Inferior parietal cortex (tissue), 1 donor: Measurements from ENCODE around the gene DPH7.
A peak's percentile ranks its signal among the peaks of the same experiment; 100 is the strongest.
"Not testable (repeated sequence)": the region's sequence is repeated elsewhere in the genome, so short reads cannot be mapped to it uniquely, and the experiment has no call there.

Source experiments
- DNase-seq: peaks from one replicate; pipeline ENCODE4 v3.0.0-alpha.2; 2016; ENCODE audit errors: extremely low spot score

Gene DPH7

DNA sequence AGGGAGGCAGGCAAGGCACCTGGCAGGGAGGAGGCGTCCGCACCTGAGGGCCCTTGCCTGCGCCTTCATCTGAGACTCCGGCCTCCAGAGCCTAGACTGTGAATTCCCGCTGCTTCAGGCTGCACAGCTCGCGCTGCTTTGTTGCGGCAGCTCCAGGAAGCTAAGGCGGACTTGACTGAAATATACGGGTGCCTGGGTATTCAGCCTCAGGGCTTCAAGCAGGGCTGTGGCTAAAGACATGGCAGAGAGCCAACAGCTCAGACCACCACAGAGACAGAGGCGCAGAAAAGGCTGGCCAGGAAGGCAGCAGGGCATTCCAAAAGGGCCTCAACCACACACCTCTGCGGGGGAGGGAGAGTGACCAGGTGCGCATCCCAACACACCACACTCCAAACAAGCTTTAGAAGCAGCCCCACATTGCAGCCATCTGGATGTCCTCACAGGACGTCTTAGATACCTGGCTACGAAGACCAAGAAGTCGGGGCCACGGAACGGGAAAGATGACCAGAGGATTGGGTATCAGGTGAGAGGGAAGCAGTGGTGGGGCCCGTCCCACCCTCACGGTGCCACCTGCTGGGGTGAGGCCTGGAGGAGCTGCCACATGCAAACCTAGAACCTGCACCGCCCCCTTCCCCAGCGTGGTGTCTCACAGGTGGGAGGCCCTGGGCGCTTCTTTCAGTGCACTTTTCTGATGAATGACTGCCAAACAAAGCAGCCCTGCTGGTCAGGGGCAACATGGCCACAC, 1.7 kb upstream of the DPH7 start:
- DNase-seq = no peak

GRCh38 chr9:137579259-137579604, 507 bp upstream of the DPH7 start:
- no peak for DNase-seq

DNA sequence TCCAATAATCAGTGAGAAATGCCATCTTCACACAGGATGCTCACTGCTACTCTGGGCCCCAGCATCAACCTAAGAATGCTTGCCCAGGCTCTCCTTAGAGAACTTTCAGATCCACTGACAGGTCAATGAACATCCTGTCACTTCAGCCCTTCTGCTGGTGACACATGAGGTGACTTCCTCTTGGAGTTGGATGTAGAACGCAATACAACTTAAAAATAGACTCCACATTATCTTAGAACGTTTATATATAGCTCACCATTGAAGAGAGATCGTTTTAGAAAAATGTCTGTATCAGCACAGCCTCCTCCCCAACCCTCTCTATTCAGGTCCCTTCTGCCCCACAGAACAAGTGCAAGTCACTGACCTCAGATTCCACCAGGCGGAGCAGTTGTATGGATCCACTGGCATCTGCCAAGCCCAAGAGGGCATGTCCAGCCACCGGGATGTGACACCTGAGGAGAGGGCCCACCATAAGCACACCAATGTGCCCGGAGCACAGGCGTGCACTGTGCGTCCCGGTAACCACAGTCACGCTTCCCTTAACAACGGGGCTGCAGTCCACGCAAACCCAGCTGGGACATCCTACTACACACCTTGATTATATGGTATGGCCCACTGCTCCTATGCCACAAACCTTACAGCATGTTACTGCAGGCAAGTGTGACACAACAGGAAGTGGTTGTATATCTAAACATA, 2.9 kb downstream of the DPH7 start:
- no peak for DNase-seq

- peak; percentile 24 for DNase-seq
Measured at GRCh38 chr9:137575364-137575715, 3.4 kb downstream of the DPH7 start.

- DNase-seq = no peak
Measured at GRCh38 chr9:137574192-137574591, 4.5 kb downstream of the DPH7 start.

DNA sequence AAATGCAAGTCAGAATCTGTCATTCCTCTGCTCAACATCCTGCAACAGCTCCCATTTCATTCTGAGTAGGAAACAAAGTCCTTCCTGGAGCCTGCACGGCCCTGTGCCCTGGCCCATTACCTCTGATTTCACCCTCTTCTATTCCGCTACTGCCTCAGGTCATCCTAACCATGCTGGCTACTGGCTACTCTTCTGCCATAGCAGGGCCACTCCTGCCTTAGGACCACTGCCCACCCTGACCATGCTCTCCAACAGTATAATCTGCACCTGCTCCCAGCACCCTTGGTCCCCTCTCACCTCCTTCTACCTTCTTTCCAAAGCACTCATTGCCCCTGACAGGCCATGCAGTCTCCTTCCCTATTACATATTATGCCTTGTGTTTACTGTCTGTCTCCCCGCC, 8.2 kb downstream of the DPH7 start:
- no peak for DNase-seq

DNA sequence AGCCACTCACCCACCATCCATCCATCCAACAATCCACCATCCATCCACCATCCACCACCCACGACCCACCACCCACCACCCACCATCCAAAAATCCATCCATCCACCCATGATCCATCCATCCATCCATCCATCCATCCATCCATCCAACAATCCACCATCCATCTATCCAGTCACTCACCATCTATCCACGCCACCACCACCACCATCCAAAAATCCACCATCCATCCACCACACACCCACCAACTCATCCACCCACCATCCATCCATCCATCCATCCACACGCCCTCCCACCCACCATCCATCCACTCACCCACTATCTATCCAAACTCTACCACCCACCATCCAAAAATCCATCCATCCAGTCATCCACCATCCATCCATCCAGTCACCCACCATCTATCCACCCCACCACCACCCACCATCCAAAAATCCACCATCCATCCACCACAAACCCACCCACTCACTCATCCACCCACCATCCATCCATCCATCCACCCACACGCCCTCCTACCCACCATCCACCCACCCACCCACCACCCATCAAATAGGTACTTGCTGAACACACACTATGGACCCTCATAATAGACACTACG, 9.0 kb downstream of the DPH7 start:
- no peak for DNase-seq

DNA sequence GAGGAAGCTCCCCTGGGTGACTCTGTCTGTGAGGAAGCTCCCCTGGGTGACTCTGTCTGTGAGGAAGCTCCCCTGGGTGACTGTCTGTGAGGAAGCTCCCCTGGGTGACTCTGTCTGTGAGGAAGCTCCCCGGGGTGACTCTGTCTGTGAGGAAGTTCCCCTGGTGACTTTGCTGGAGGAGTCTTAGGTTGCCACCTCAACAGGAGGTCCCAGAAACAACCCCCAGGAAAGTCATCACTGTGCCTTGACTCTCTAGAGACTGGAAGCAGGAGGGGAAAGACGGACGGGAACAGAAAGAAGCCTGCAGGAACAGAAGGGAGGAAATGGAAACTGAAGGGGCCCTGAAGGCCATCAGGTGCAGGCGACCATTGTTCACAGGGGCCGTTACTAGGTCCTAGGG, 10.3 kb downstream of the DPH7 start:
- DNase-seq = not testable (repeated sequence)

GRCh38 chr9:137564817-137565411, 13.8 kb downstream of the DPH7 start:
- no peak for DNase-seq

- DNase-seq = no peak
Measured at GRCh38 chr9:137564134-137564533, 14.6 kb downstream of the DPH7 start.

GRCh38 chr9:137558127-137558526, 20.6 kb downstream of the DPH7 start:
- no peak for DNase-seq

DNA sequence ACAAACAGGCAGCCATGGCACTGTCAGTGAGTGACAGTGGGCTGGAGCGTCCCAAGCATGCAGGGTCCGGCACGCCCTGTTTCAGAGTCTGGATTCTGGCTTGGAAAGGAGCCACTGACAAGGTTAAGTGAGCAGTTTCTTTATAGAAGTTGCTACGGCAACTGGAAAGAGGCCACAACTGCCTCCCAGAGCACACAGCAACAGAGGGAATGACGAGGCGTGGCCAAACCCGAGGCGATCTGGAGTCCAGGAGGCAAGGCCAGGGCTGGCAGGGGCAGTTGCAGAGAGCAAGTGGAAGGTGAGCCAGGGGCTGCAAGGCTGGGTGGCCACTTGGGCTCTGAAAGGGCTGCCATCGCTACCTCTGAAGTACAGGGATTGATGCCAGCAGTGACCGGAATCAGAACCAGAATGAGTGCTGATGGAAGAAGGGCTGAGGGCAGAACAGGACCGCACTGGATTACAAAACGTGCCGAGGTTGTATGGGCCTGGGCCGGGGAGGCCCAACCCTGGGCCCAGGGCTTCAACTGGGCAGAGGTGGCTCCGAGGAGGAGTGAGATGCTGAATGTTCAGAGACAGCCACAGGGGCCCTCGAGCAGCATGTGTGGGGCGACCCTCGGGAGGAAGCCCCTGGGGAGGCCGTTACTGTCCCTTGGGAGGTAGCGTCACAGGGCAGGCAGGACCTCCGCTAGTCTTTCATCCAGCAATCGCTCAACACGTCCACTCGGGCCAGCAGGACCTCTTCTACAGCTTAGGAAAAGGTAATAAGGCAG, 22.5 kb downstream of the DPH7 start:
- DNase-seq = no peak

DNA sequence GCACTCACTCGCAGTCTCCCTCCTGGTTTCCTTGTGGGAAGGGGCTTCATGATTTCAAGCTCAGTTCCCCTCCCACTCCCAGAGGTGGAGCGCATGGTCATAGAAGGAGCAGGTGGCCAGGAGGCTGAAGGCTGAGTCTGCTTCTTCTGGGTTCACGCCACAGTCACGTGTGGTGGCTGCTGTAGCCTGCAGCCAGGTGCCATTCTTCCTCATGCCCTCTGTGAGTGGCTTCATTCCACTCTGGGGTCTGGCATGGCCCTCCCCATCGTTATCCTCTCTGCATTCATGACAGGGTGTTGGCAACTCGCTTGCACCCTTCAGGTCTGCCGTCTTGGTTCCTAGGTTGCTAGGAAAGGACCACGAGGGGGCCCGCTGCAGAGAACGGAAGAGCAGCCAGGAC, 23.5 kb downstream of the DPH7 start:
- no peak for DNase-seq

GRCh38 chr9:137554349-137554748, 24.4 kb downstream of the DPH7 start:
- no peak for DNase-seq

DNA sequence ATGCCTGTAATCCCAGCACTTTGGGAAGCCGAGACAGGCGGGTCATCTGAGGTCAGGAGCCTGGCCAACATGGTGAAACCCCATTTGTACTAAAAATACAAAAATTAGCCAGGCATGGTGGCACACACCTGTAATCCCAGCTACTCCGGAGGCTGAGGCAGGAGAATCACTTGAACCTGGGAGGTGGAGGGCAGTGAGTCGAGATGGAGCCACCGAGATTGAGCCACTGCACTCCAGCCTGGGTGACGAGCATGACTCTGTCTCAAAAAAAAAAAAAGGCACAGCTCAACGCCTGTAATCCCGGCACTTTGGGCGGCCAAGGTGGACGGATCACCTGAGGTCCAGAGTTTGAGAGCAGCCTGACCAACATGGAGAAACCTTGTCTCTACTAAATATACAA, 25.1 kb downstream of the DPH7 start:
- not testable (repeated sequence) for DNase-seq

DNA sequence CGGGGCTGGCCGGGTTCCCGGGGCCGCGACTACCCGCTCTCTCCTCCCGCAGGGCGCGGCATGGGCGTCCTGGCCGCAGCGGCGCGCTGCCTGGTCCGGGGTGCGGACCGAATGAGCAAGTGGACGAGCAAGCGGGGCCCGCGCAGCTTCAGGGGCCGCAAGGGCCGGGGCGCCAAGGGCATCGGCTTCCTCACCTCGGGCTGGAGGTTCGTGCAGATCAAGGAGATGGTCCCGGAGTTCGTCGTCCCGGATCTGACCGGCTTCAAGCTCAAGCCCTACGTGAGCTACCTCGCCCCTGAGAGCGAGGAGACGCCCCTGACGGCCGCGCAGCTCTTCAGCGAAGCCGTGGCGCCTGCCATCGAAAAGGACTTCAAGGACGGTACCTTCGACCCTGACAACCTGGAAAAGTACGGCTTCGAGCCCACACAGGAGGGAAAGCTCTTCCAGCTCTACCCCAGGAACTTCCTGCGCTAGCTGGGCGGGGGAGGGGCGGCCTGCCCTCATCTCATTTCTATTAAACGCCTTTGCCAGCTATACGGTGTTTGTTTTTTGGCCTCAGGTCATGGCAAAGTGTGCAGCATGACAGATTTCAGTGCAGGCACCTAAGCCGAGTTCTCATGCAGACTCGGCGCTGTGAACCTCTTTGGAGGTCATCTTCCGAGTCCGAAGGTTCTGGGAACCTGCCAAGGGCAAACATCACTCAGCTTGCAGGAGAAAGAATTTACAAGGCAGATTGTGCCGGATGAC, 26.5 kb downstream of the DPH7 start:
- no peak for DNase-seq

DNA sequence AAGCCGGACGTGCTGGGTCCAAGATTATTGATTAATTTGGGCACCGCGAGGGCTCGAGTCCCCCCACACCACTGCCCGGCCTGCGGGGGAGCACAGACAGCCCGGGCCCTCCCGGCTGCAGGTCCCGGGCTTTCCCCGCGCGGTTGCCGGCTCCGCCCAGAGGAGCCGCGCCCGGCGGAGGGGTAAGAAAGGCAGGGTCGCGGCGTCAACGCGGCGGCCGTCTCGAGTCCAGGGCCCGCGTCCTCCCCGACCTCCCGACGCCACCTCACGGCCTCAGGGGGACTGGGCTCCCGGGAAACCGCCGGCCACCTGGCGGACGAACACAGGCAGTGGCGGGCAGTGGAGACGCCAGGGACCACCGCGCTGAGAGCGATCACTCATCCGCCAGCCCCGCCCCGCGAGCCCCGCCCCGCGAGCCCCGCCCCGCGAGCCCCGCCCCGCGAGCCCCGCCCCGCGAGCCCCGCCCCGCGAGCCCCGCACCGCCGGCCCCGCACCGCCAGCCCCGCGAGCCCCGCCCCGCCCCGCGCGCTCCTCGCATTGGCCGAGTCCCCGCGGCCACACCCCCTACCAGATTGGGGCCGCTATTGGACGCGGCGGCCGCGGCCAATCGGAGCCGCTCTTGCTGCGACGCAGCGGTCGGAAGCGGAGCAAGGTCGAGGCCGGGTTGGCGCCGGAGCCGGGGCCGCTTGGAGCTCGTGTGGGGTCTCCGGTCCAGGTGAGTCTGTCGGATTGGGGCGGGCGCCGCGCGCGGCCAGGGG, 27.3 kb downstream of the DPH7 start, which contains the start of gene MRPL41:
MRPL41 (plus strand) TSS at position 616 of the 758 bp plus-strand sequence. CDS start 203 bp downstream, outside the sequence.
- DNase-seq = peak; percentile 88

GRCh38 chr9:137550958-137551263, 27.8 kb downstream of the DPH7 start:
- not testable (repeated sequence) for DNase-seq

DNA sequence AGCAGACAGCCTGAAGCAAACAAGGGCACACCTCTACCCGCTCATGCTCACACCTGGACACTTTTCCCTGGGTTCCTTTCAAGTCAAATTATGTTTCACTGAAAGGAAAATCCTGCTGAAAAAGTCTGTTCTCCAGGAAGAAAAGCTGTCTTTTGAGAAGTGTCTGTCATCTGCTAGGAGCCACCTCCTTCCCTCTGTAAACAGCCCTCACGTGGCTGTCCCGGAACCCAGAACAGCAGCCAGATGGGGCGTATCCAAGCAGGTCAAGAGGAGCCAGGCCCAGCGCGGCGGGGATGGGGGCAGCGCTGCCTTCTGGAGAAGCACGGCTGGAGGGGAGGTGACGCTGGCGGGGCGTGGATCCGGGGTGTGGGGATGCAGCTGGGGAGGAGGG, 28.5 kb downstream of the DPH7 start, which contains the start of gene PNPLA7:
PNPLA7 (minus strand) TSS at position 172 of the 391 bp plus-strand sequence. CDS start 205 bp downstream, outside the sequence.
- DNase-seq = peak; percentile 86
